Immature natural killer cell (primary cell): Measurements from ENCODE around the gene TTC21A. TPM values are rescaled to one million over a fixed set of nuclear protein-coding genes. Genes with fewer than 3 reads are reported as not detected.

Experiments
- DNase-seq, 3 donors: peaks; one replicate each; pipeline ENCODE4 v3.0.0; 2022; ENCODE audit warnings: mixed read lengths in 1 of 3
- H3K27ac Mint-ChIP-seq, 6 donors: one replicate each; pipeline ENCODE4 v1.8.0; 2020; ENCODE audit warnings: mixed read lengths in 6 of 6, mild to moderate bottlenecking in 5 of 6, inconsistent platforms in 4 of 6, moderate library complexity in 3 of 6
- H3K27me3 Mint-ChIP-seq, 3 donors: one replicate each; pipeline ENCODE4 v1.8.0; 2020 to 2021; ENCODE audit warnings: low read depth in 3 of 3, mild to moderate bottlenecking in 3 of 3, mixed read lengths in 3 of 3, moderate library complexity in 3 of 3, inconsistent platforms in 1 of 3
- H3K36me3 Mint-ChIP-seq, 3 donors: one replicate each; pipeline ENCODE4 v1.8.0; 2020; ENCODE audit warnings: mixed read lengths in 3 of 3, inconsistent platforms in 2 of 3, mild to moderate bottlenecking in 2 of 3
- H3K4me1 Mint-ChIP-seq, 2 donors: one replicate each; pipeline ENCODE4 v1.8.0; 2020; ENCODE audit warnings: inconsistent platforms in 2 of 2, mild to moderate bottlenecking in 2 of 2, mixed read lengths in 2 of 2, moderate library complexity in 1 of 2
- H3K4me3 Mint-ChIP-seq, 5 donors: one replicate each; pipeline ENCODE4 v1.8.0; 2020; ENCODE audit warnings: mild to moderate bottlenecking in 5 of 5, mixed read lengths in 5 of 5, inconsistent platforms in 3 of 5, moderate library complexity in 3 of 5
- H3K9me3 Mint-ChIP-seq, 6 donors: one replicate each; pipeline ENCODE4 v1.8.0; 2020; ENCODE audit warnings: mild to moderate bottlenecking in 6 of 6, mixed read lengths in 6 of 6, inconsistent platforms in 4 of 6, moderate library complexity in 3 of 6
- polyA plus RNA-seq, 3 donors: library from polyadenylated mRNA; unstranded; fragments of 300-500 nt; fragmentation: Illumina TruSeq; gene quantifications; one replicate each; pipeline ENCODE4 v1.2.3, GENCODE V29; 2021

Gene TTC21A
- polyA plus RNA-seq, 3 donors from 2014 or later: 0.39 to 0.45 TPM; not detected in 1

DNA sequence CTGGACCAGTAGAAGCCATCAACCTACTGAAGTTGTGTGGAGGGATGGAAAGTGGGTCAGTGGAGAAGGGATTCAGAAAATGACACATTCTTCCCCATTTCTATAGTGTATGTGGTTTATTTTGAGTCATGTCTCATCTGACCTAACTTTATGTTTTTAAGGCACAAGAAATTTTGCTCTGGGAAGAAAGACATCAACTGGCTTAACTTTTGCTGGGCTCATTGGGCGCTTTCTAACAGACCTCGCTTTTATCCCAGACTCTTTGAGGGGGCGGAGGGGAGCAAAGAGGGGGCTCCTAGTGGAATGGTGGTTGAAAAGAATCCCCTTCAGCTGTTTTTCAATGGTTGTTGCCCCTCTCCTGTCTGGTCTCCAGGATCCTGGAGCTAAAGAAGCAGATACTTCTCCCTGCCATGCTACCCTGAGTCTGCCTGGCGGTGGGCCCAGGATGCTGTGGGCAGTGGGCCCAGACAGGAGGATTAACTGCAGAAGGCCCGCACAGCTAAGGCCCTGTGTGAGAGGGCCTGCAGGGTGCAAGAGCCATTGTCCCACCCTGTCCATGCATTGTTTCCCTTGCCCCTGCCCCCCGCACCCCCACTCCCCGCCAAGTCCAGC is 31.4 kb downstream of the TTC21A start:
- Mint-ChIP-seq H3K4me3 (no peak overlapping the region), H3K27ac (no peak overlapping the region)

DNA sequence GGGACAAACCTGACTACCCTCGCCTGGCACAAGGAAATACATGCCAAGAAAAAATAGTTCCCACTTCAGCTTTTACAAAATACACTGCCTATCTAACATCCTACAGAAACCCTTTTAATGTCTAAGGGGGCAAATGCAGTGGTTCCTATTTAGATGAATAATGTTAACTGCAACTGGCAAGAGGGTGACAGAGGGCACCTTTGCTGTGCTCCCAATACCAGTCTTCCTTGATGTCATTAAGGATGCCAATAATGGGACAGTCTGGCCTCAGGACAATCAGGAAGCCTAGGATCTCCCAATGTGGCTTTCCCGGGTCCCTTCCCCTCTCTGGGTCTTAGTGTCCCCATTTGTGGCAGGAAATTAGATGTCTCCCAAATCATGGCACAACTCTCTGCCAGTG is 32.0 kb downstream of the TTC21A start:
- Mint-ChIP-seq H3K36me3 (peaks cover 9 to 36% (median 11%) of the 10 kb centered on the region in 3 donors), H3K9me3 (no peaks in the 10 kb centered on the region), H3K4me3 (no peak overlapping the region), H3K27me3 (peaks cover 31 to 54% (median 41%) of the 10 kb centered on the region in 3 donors), H3K27ac (peak overlapping the region in 2 of 6 donors; percentile 15 to 19), H3K4me1 (peaks cover 0 to 4% of the 10 kb centered on the region in 2 donors)
- DNase-seq: no peak

More for the DNA sequence above, 31.4 kb downstream of the TTC21A start:
- Mint-ChIP-seq H3K36me3 (peaks cover 8 to 31% (median 9%) of the 10 kb centered on the region in 3 donors), H3K9me3 (no peaks in the 10 kb centered on the region), H3K4me1 (peaks cover 0 to 3% of the 10 kb centered on the region in 2 donors), H3K27me3 (peaks cover 26 to 49% (median 36%) of the 10 kb centered on the region in 3 donors)
- DNase-seq: no peak

GRCh38 chr3:39140341-39140971 is 33.0 kb downstream of the TTC21A start:
- Mint-ChIP-seq H3K9me3 (no peaks in the 10 kb centered on the region), H3K4me3 (no peak overlapping the region), H3K36me3 (peaks cover 14 to 44% (median 14%) of the 10 kb centered on the region in 3 donors), H3K4me1 (peaks cover under 1 to 7% of the 10 kb centered on the region in 2 donors), H3K27me3 (peaks cover 35 to 63% (median 44%) of the 10 kb centered on the region in 3 donors), H3K27ac (peak overlapping the region in 1 of 6 donors; percentile 46)
- no peak for DNase-seq

DNA sequence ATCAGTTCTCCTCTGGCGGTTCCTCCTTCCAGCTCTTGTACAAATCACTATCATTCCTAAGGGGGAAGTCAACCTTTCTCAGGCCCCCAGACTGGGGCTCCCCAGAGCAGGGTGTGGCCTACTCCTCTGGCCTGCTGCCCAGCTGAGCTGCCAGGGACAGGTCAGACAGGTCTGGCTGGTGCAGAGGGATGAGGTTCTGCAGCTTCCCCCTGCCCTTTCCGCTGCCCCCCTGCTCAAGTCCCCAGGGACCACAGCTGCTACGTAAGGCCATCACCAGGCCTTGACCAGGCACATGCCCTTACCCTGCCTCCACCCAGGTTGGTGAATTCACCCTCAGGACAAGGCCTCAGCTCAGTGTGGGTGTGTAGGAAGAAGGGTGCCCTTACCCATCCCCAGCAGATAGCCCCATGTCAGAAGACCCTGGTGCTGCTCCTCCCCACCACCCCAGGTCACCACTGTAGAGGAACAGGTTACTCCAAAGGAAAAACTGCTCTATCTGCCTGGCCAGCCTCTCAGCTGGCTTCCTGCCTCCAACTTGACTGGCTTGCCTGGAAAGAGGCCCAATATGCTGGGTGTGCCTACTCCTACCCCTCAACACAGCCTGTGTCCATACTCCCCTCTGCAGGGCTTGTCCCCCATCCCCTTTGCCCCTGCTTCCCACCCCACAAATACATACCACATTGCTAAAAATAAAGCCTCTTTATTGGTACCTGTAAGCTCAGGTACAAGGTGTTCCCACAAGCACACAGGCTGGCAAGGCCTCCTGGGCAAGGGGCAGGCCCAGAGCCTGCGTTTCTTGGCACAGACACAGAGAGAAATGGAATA is 33.9 kb downstream of the TTC21A start:
- peaks cover 10 to 14% of the 10 kb centered on the region in 2 donors for H3K4me1 Mint-ChIP-seq
- peak overlapping the region in 4 of 6 donors; percentile 0 to 53 (median 14) for H3K27ac Mint-ChIP-seq
- H3K9me3 Mint-ChIP-seq: no peaks in the 10 kb centered on the region
- H3K27me3 Mint-ChIP-seq: peaks cover 38 to 70% (median 51%) of the 10 kb centered on the region in 3 donors
- no peak for DNase-seq
- H3K4me3 Mint-ChIP-seq: no peak overlapping the region
- peaks cover 14 to 51% (median 19%) of the 10 kb centered on the region in 3 donors for H3K36me3 Mint-ChIP-seq

- H3K36me3 Mint-ChIP-seq: peaks cover 18 to 51% (median 23%) of the 10 kb centered on the region in 3 donors
- H3K27ac Mint-ChIP-seq: peak overlapping the region in 3 of 6 donors; percentile 4 to 53 (median 44)
- H3K4me3 Mint-ChIP-seq: no peak overlapping the region
- peak in 1 of 3 donors; percentile 20 for DNase-seq
- H3K27me3 Mint-ChIP-seq: peaks cover 43 to 75% (median 56%) of the 10 kb centered on the region in 3 donors
- H3K9me3 Mint-ChIP-seq: no peaks in the 10 kb centered on the region
- peaks cover 17 to 21% of the 10 kb centered on the region in 2 donors for H3K4me1 Mint-ChIP-seq
These were observed 34.6 kb downstream of the TTC21A start for GRCh38 chr3:39142067-39142466.

GRCh38 chr3:39143051-39143885 is 35.8 kb downstream of the TTC21A start:
- Mint-ChIP-seq H3K4me1 (peaks cover 29 to 33% of the 10 kb centered on the region in 2 donors), H3K27me3 (peaks cover 55 to 78% (median 61%) of the 10 kb centered on the region in 3 donors), H3K27ac (peak overlapping the region in 2 of 6 donors; percentile 44 to 57), H3K9me3 (no peaks in the 10 kb centered on the region), H3K4me3 (no peak overlapping the region), H3K36me3 (peaks cover 18 to 51% (median 21%) of the 10 kb centered on the region in 3 donors)
- no peak for DNase-seq

DNA sequence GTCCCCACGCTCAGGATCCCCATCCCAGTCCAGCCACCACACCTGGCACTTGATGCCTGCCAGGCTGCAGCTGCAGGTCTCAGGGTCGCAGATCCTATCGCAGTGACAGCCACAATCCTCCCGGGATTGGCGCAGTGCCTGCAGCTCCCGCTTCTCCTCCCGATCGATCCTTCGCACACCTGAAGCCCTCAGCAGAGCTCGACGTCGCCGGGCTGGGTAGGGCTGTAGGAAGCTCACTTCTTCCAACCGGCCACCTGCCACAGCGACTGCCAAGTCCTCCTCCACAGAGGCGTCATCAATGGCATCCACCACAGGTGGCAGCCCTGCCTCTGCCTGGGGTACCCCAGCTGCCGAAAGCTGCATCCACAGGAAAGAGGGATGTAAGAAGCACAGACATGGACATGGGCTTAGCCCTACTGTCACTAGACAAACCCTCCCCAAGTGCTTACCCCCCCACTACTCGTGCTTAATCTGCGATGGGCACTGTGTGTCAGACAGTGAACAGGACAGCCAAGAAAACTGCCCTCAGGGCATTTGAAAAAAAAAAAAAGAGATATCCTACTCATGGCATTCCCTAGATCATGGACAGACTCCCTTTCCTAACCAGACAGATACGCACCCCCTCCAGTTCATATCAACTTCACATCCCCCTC is 36.7 kb downstream of the TTC21A start:
- Mint-ChIP-seq H3K4me1 (peaks cover 39 to 43% of the 10 kb centered on the region in 2 donors), H3K27ac (peak overlapping the region in 3 of 6 donors; percentile 24 to 77 (median 66)), H3K27me3 (peaks cover 57 to 84% (median 59%) of the 10 kb centered on the region in 3 donors), H3K9me3 (no peaks in the 10 kb centered on the region), H3K36me3 (peaks cover 18 to 51% (median 21%) of the 10 kb centered on the region in 3 donors), H3K4me3 (peak overlapping the region in 2 of 5 donors; percentile 34 to 44)
- no peak for DNase-seq

GRCh38 chr3:39144748-39145380 is 37.4 kb downstream of the TTC21A start:
- H3K4me1 Mint-ChIP-seq: peaks cover 45 to 49% of the 10 kb centered on the region in 2 donors
- peaks cover 18 to 51% (median 21%) of the 10 kb centered on the region in 3 donors for H3K36me3 Mint-ChIP-seq
- no peak for DNase-seq
- no peaks in the 10 kb centered on the region for H3K9me3 Mint-ChIP-seq
- H3K27ac Mint-ChIP-seq: peak overlapping the region in 3 of 6 donors; percentile 24 to 77 (median 66)
- H3K27me3 Mint-ChIP-seq: peaks cover 53 to 87% (median 57%) of the 10 kb centered on the region in 3 donors
- H3K4me3 Mint-ChIP-seq: peak overlapping the region in 2 of 5 donors; percentile 34 to 44

DNA sequence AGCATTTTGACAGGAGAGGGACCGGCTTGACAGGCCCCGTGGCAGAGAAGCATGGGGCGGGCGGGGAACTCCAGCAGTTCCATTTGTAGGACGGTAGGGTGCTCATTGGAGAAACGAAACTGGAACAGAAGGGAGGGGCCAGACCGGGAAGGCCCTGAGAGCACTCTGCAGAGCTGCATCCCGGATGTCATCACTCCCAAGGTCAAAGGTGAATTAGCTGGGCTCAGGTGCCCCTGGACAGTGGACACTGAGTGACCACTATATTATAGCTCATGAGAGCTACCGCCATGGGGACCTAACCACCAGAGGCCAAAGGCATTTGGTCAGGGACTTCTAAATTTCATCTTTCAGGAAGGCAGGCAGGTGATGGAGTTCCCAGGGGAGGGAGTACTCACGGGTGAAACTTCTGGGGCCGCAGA is 38.6 kb downstream of the TTC21A start:
- DNase-seq: no peak
- H3K27ac Mint-ChIP-seq: peak overlapping the region; percentile 26 to 98 (median 83)
- peaks cover 57 to 61% of the 10 kb centered on the region in 2 donors for H3K4me1 Mint-ChIP-seq
- peaks cover 55 to 94% (median 58%) of the 10 kb centered on the region in 3 donors for H3K27me3 Mint-ChIP-seq
- H3K36me3 Mint-ChIP-seq: peaks cover 13 to 42% (median 21%) of the 10 kb centered on the region in 3 donors
- H3K4me3 Mint-ChIP-seq: peak overlapping the region; percentile 71 to 87 (median 77)
- no peaks in the 10 kb centered on the region for H3K9me3 Mint-ChIP-seq

- DNase-seq: peak in 2 of 3 donors; percentile 55 to 64
- Mint-ChIP-seq H3K27me3 (peaks cover 51 to 90% (median 56%) of the 10 kb centered on the region in 3 donors), H3K27ac (peak overlapping the region; percentile 86 to 98 (median 96)), H3K36me3 (peaks cover 13 to 36% (median 21%) of the 10 kb centered on the region in 3 donors), H3K4me3 (peak overlapping the region; percentile 71 to 87 (median 77)), H3K9me3 (no peaks in the 10 kb centered on the region), H3K4me1 (peaks cover 65 to 70% of the 10 kb centered on the region in 2 donors)
These were observed 39.4 kb downstream of the TTC21A start for GRCh38 chr3:39146611-39147591.
